HepG2 (cell line): Measurements from ENCODE around the gene ADARB1. TPM values are rescaled to one million over a fixed set of nuclear protein-coding genes. Genes with fewer than 3 reads are reported as not detected.

Source experiments
- ARNTL ChIP-seq: sonication (generic); formaldehyde crosslinking; IDR thresholded peaks from 2 replicates; pipeline ENCODE4 v1.4.0; 2020; ENCODE audit warnings: mild to moderate bottlenecking, missing genetic modification reagents
- BCL6 ChIP-seq: IDR thresholded peaks from 2 replicates; pipeline ENCODE4 v1.6.1; 2016; ENCODE audit warnings: missing genetic modification reagents, missing compliant biosample characterization
- BHLHE40 ChIP-seq: IDR thresholded peaks from 2 replicates; pipeline ENCODE4 v1.6.1; 2011; ENCODE audit warnings: low read length, improper control_type of control experiment
- EHMT2 ChIP-seq: fragments of 200-600 bp; sonication (generic); IDR thresholded peaks from 2 replicates; pipeline ENCODE4 v1.7.0; 2017; ENCODE audit warnings: antibody characterized with exemption, low read depth, low read length, borderline replicate concordance
- HNRNPH1 ChIP-seq: fragments of 200-400 bp; formaldehyde crosslinking; optimal IDR thresholded peaks from 2 replicates; pipeline ENCODE3; 2017; ENCODE audit warnings: mild to moderate bottlenecking, low read depth, low read length
- HNRNPLL ChIP-seq: fragments of 200-400 bp; formaldehyde crosslinking; IDR thresholded peaks from 2 replicates; pipeline ENCODE4 v1.6.1; 2017; ENCODE audit warnings: mild to moderate bottlenecking, low read depth, low read length; ENCODE audit not compliant: poor library complexity, severe bottlenecking
- IKZF1 ChIP-seq: fragments of 450-650 bp; IDR thresholded peaks from 2 replicates; pipeline ENCODE4 v1.7.1; 2016
- IRF1 ChIP-seq: sonication (generic); formaldehyde crosslinking; IDR thresholded peaks from 2 replicates; pipeline ENCODE4 v1.4.0; 2020; ENCODE audit warnings: low read depth, mild to moderate bottlenecking, missing genetic modification reagents
- KAT8 ChIP-seq: IDR thresholded peaks from 2 replicates; pipeline ENCODE4 v1.6.1; 2016; ENCODE audit warnings: missing genetic modification reagents, missing compliant biosample characterization
- MATR3 ChIP-seq: sonication (generic); formaldehyde crosslinking; IDR thresholded peaks from 2 replicates; pipeline ENCODE4 v1.4.0; 2020; ENCODE audit warnings: missing genetic modification reagents
- MAX ChIP-seq: IDR thresholded peaks from 2 replicates; pipeline ENCODE4 v1.6.1; 2012; ENCODE audit warnings: inconsistent platforms
- MNT ChIP-seq: fragments of 450-650 bp; IDR thresholded peaks from 2 replicates; pipeline ENCODE4 v1.6.1; 2016
- PCBP1 ChIP-seq: fragments of 200-400 bp; formaldehyde crosslinking; IDR thresholded peaks from 2 replicates; pipeline ENCODE4 v1.6.1; 2017; ENCODE audit warnings: mild to moderate bottlenecking, low read depth, low read length, borderline replicate concordance
- POLR2G ChIP-seq: fragments of 200-400 bp; formaldehyde crosslinking; IDR thresholded peaks from 2 replicates; pipeline ENCODE4 v1.6.1; 2018; ENCODE audit warnings: mild to moderate bottlenecking, low read depth, low read length, moderate library complexity
- RAD51 ChIP-seq: fragments of 450-650 bp; IDR thresholded peaks from 2 replicates; pipeline ENCODE4 v1.6.1; 2016; ENCODE audit warnings: borderline replicate concordance
- RARA ChIP-seq: IDR thresholded peaks from 2 replicates; pipeline ENCODE4 v1.6.1; 2016; ENCODE audit warnings: missing genetic modification reagents, missing compliant biosample characterization
- RNF2 ChIP-seq: fragments of 450-650 bp; conservative IDR thresholded peaks from 2 replicates; pipeline ENCODE4 v1.6.1; 2016; ENCODE audit warnings: low read depth
- SALL1 ChIP-seq: sonication (generic); formaldehyde crosslinking; IDR thresholded peaks from 2 replicates; pipeline ENCODE4 v1.8.0; 2022; ENCODE audit warnings: mild to moderate bottlenecking, missing genetic modification reagents
- SAP130 ChIP-seq: IDR thresholded peaks from 2 replicates; pipeline ENCODE4 v1.6.1; 2016; ENCODE audit warnings: low read depth
- TFAP4 ChIP-seq: sonication (generic); IDR thresholded peaks from 2 replicates; pipeline ENCODE4 v1.6.1; 2016; ENCODE audit warnings: low read depth, borderline replicate concordance
- ZBTB2 ChIP-seq: sonication (generic); formaldehyde crosslinking; IDR thresholded peaks from 2 replicates; pipeline ENCODE4 v1.8.0; 2022; ENCODE audit warnings: low read depth, missing genetic modification reagents
- ZNF292 ChIP-seq: sonication (generic); formaldehyde crosslinking; IDR thresholded peaks from 2 replicates; pipeline ENCODE4 v1.8.1; 2022; ENCODE audit warnings: mild to moderate bottlenecking, low read depth, missing genetic modification reagents, borderline replicate concordance
- ZNF441 ChIP-seq: sonication (generic); formaldehyde crosslinking; IDR thresholded peaks from 2 replicates; pipeline ENCODE4 v1.7.0; 2021; ENCODE audit warnings: missing genetic modification reagents, borderline replicate concordance
- ZNF883 ChIP-seq: sonication (generic); formaldehyde crosslinking; IDR thresholded peaks from 2 replicates; pipeline ENCODE4 v1.5.1; 2020; ENCODE audit warnings: mild to moderate bottlenecking, missing genetic modification reagents; ENCODE audit errors: not compliant biosample characterization
- polyA plus RNA-seq, 8 experiments: library from polyadenylated mRNA; depleted of rRNA in 3 of 8; stranded (reverse) in 7 of 8; unstranded in 1 of 8; fragments of >200 nt; fragmentation: Illumina TruSeq in 4 of 8; extraction: Trizol in 4 of 8; gene quantifications; 2 replicates each; pipeline versions ENCODE4 v1.2.1 to v1.2.3, GENCODE V29; 2011 to 2016; ENCODE audit warnings: low read depth in 4 of 8, missing spikeins in 1 of 8, mixed read lengths in 1 of 8; ENCODE audit not compliant: insufficient read depth in 1 of 8
- total RNA-seq, 5 experiments: library from RNA; depleted of rRNA; stranded (reverse); fragments of >200 nt; fragmentation: Illumina TruSeq; extraction: Trizol; gene quantifications; 2 replicates each; pipeline ENCODE4 v1.2.3, GENCODE V29; 2016; ENCODE audit warnings: low read depth in 1 of 5
- TF ChIP-seq, protein P1 (sequence below): IDR thresholded peaks from 2 replicates; pipeline ENCODE4 v1.6.1; 2016

Gene ADARB1
- total and polyA plus RNA-seq, 2 of the 13 experiments (the other 11 are each of a cell fraction or from before 2014, with no cell fraction given) = 6.6 to 10.0 TPM

DNA sequence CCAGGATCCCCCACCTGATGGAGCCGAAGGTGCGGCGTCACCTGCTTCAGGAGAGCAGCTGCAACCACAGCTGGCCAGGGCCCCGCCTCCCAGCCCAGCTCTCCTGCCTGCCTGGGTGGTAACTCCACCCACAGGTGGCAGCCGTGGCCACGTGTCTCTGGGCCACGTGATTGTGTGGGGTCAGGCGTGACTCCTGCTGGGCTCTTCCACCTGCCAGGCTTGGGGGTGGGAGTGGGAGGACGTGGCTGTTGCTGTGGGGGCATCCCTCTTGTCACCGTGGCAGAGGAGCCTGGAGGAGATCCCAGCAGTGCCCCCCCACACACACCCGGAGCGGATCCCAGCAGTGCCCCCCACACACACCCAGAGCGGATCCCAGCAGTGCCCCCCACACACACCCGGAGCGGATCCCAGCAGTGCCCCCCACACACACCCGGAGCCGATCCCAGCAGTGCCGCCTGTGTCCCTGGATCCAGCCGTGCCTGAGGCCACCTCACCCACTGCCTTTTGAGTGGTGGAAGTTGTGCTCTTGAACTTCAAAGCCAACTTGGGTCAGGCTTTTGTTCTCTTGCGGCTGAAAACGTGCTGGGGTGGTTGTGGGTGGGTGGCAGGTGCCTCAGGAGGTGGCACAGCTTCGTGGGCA lies 181.1 kb downstream of the ADARB1 start (continued):
- TF ChIP-seq IRF1 (CRISPR knock-in tag) (no peak), ZBTB2 (no peak), ZNF441 (CRISPR knock-in tag) (no peak), HNRNPH1 (no peak), EHMT2 (no peak), SAP130 (CRISPR knock-in tag) (peak; percentile 41; the same call in 1 of the 2 replicates), POLR2G (no peak), RAD51 (peak; percentile 73), KAT8 (CRISPR knock-in tag) (no peak), BCL6 (CRISPR knock-in tag) (no peak), PCBP1 (0 out of 2 replicates have a peak, but pooled peaks have one; percentile 47), MNT (peak; percentile 80), ARNTL (peak; percentile 51; the same call in 1 of the 2 replicates), SALL1 (CRISPR knock-in tag) (peak; percentile 32; the same call in 1 of the 2 replicates), ZNF883 (CRISPR knock-in tag) (peak; percentile 25), RARA (no peak), MAX (peak; percentile 68), ZNF292 (CRISPR knock-in tag) (no peak), IKZF1 (no peak), HNRNPLL (peak; percentile 19), TFAP4 (peak; percentile 63; the same call in 1 of the 2 replicates), BHLHE40 (peak; percentile 58), RNF2 (0 out of 2 replicates have a peak, but pooled peaks have one; percentile 33), MATR3 (CRISPR knock-in tag) (no peak)
- TF ChIP-seq, protein P1, sequence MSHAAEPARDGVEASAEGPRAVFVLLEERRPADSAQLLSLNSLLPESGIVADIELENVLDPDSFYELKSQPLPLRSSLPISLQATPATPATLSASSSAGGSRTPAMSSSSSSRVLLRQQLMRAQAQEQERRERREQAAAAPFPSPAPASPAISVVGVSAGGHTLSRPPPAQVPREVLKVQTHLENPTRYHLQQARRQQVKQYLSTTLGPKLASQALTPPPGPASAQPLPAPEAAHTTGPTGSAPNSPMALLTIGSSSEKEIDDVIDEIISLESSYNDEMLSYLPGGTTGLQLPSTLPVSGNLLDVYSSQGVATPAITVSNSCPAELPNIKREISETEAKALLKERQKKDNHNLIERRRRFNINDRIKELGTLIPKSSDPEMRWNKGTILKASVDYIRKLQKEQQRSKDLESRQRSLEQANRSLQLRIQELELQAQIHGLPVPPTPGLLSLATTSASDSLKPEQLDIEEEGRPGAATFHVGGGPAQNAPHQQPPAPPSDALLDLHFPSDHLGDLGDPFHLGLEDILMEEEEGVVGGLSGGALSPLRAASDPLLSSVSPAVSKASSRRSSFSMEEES (CRISPR knock-in tag) = peak; percentile 29; the same call in 1 of the 2 replicates
